Endothelial cell of umbilical vein (primary cell): Measurements from ENCODE around the gene RMRP.

Source experiments
- CTCF ChIP-seq, 2 donors: IDR thresholded peaks; 1 replicate in 1 of 2; 2 replicates in 1 of 2; pipeline ENCODE4 v1.5.1; 2011; ENCODE audit warnings: low read length in 2 of 2, mild to moderate bottlenecking in 2 of 2, moderate library complexity in 2 of 2, control low read depth in 1 of 2, inconsistent platforms in 1 of 2, low read depth in 1 of 2; ENCODE audit not compliant: insufficient read depth in 1 of 2; ENCODE audit errors: extremely low read depth in 1 of 2
- EZH2 ChIP-seq: IDR thresholded peaks from 2 replicates; pipeline ENCODE4 v1.6.1; 2012; ENCODE audit warnings: borderline replicate concordance, low read depth, mild to moderate bottlenecking, moderate library complexity, low read length, inconsistent platforms; ENCODE audit not compliant: severe bottlenecking
- FOS ChIP-seq: IDR thresholded peaks from 2 replicates; pipeline ENCODE4 v1.6.1; 2011; ENCODE audit warnings: mild to moderate bottlenecking, low read length, moderate library complexity, borderline replicate concordance; ENCODE audit not compliant: insufficient read depth
- JUN ChIP-seq: IDR thresholded peaks from 2 replicates; pipeline ENCODE4 v1.6.1; 2011; ENCODE audit warnings: borderline replicate concordance, low read depth; ENCODE audit not compliant: insufficient read length, insufficient read depth
- MAX ChIP-seq: IDR thresholded peaks from 2 replicates; pipeline ENCODE4 v1.6.1; 2011; ENCODE audit not compliant: insufficient read depth, insufficient read length
- MYC ChIP-seq: IDR thresholded peaks from one replicate; pipeline ENCODE4 v1.6.1; 2011; ENCODE audit warnings: mild to moderate bottlenecking, low read depth, low read length
- POLR2A ChIP-seq: IDR thresholded peaks from 2 replicates; pipeline ENCODE4 v1.6.1; 2012; ENCODE audit warnings: low read depth, mild to moderate bottlenecking, control low read depth, low read length
- POLR2AphosphoS5 ChIP-seq: IDR thresholded peaks from 2 replicates; pipeline ENCODE4 v1.6.1; 2012; ENCODE audit warnings: low read depth, mild to moderate bottlenecking, control low read depth, low read length, moderate library complexity; ENCODE audit not compliant: insufficient read depth

GRCh38 chr9:35681341-35682002, 23.7 kb upstream of the RMRP start:
- no peak for TF ChIP-seq CTCF (IDR thresholded peaks at IDR 0.05; ENCODE audit: extremely low read depth in 1 of 2, insufficient read depth in 1 of 2, low read depth in 1 of 2, low read length in 2 of 2)
- no peak for TF ChIP-seq POLR2AphosphoS5
- TF ChIP-seq POLR2A: no peak
- no peak for TF ChIP-seq EZH2
- no peak for TF ChIP-seq JUN
- no peak for TF ChIP-seq MYC
- no peak for TF ChIP-seq MAX
- no peak for TF ChIP-seq FOS
